ENCODE measurements around the gene IL22RA1. TPM values are rescaled to one million over a fixed set of nuclear protein-coding genes. Genes with fewer than 3 reads are reported as not detected.

Gene IL22RA1
- total and polyA plus RNA-seq, 9 of the 15 experiments (the other 6 are each of a cell fraction or from before 2014, with no cell fraction given): not detected

DNA sequence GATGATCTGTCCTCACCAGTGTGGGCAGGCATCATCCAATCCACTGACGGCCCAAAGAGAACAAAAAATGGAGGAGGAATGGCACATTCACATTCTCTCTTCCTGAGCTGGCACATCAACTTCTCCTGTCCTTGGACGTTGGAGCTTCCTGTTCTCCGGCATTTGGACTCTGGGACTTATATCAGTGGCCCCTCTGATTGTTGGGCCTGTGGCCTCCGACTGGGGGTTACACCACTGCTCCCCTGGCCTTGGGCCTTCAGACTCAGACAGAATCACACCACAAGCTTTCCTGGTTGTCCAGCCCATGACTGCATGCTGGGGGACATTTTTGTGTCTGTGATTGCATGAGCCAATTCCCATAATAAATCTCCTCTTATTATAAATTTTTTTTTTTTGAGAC, 24.1 kb upstream of the IL22RA1 start:
- peaks cover 7% of the 10 kb centered on the region; the same call in 1 of the 2 replicates for H4K20me1 ChIP-seq (replicated peaks; ENCODE audit: control insufficient read depth, insufficient read depth, low read length)
- no peaks in the 10 kb centered on the region for H3K79me2 ChIP-seq (ENCODE audit: control insufficient read depth, insufficient read depth, low read length)
- no peak for ATAC-seq
- no peak overlapping the region for H3K9ac ChIP-seq (ENCODE audit: insufficient read depth in 1 of 2, low read depth in 2 of 2, low read length in 2 of 2)
- CTCF ChIA-PET (ENCODE audit: low intra/inter-chr PET ratio): no interaction called here
- no TSS peak for BruUV-seq (replicated peaks)
- in situ Hi-C loops (cut with MboI) (no loop called here), intact Hi-C loops (cut with micrococcal nuclease) (no loop called here)
- POLR2A ChIA-PET: interaction anchor here (0.6 kb wide), 1 partner anchor 17 kb away, joined by 3 read pairs; no protein-coding TSS in a partner anchor
- H3K9me1 ChIP-seq (ENCODE audit: control insufficient read depth, insufficient read depth, low read length): no peaks in the 10 kb centered on the region
- no peak overlapping the region for H3K27ac ChIP-seq (ENCODE audit: extremely low read depth, low read depth, low read length)
- no peak for DNase-seq (ENCODE audit: extremely low read depth in 1 of 4, low spot score in 3 of 4)
- no peaks in the 10 kb centered on the region for H3K9me3 ChIP-seq (replicated peaks; ENCODE audit: control insufficient read depth, insufficient read depth, low read depth, low read length)
- no peak overlapping the region for H3K4me2 ChIP-seq (ENCODE audit: insufficient read depth, low read length)
- no peaks in the 10 kb centered on the region for H3K4me1 ChIP-seq (replicated peaks in 1 of 2; ENCODE audit: control insufficient read depth in 2 of 2, insufficient read depth in 2 of 2, low read length in 2 of 2)
- no peak overlapping the region for H3K4me3 ChIP-seq
- 2% methylated on average over 4 of the region's 4 CpGs for WGBS (ENCODE audit: insufficient coverage, low coverage, missing lambda C conversion rate)
- H3K27me3 ChIP-seq (ENCODE audit: control insufficient read depth in 2 of 2, insufficient read depth in 2 of 2, low read length in 2 of 2): peaks cover 42 to 69% of the 10 kb centered on the region in 2 experiments
- H2AFZ ChIP-seq (ENCODE audit: low read depth, low read length): no peak overlapping the region
- no peak for FAIRE-seq
- no peaks in the 10 kb centered on the region for H3K36me3 ChIP-seq (ENCODE audit: control insufficient read depth, insufficient read depth, low read length)
- TF ChIP-seq ZNF41 (CRISPR knock-in tag; conservative IDR thresholded peaks at IDR 0.05): no peak
- TF ChIP-seq RHOXF2B (CRISPR knock-in tag; conservative IDR thresholded peaks at IDR 0.05): no peak
- TF ChIP-seq TCF7L2 (IDR thresholded peaks at IDR 0.05; ENCODE audit: low read depth, low read length): no peak
- TF ChIP-seq ZNF583 (CRISPR knock-in tag; IDR thresholded peaks at IDR 0.05): no peak
- TF ChIP-seq, protein P1, sequence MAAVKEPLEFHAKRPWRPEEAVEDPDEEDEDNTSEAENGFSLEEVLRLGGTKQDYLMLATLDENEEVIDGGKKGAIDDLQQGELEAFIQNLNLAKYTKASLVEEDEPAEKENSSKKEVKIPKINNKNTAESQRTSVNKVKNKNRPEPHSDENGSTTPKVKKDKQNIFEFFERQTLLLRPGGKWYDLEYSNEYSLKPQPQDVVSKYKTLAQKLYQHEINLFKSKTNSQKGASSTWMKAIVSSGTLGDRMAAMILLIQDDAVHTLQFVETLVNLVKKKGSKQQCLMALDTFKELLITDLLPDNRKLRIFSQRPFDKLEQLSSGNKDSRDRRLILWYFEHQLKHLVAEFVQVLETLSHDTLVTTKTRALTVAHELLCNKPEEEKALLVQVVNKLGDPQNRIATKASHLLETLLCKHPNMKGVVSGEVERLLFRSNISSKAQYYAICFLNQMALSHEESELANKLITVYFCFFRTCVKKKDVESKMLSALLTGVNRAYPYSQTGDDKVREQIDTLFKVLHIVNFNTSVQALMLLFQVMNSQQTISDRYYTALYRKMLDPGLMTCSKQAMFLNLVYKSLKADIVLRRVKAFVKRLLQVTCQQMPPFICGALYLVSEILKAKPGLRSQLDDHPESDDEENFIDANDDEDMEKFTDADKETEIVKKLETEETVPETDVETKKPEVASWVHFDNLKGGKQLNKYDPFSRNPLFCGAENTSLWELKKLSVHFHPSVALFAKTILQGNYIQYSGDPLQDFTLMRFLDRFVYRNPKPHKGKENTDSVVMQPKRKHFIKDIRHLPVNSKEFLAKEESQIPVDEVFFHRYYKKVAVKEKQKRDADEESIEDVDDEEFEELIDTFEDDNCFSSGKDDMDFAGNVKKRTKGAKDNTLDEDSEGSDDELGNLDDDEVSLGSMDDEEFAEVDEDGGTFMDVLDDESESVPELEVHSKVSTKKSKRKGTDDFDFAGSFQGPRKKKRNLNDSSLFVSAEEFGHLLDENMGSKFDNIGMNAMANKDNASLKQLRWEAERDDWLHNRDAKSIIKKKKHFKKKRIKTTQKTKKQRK (IDR thresholded peaks at IDR 0.05; ENCODE audit: borderline replicate concordance, low read depth, low read length): no peak
- no peak for TF ChIP-seq SAP30 (IDR thresholded peaks at IDR 0.05; ENCODE audit: borderline replicate concordance, insufficient read depth, low read depth, low read length, poor library complexity, severe bottlenecking)
- no peak for TF ChIP-seq FOXA3 (CRISPR knock-in tag; conservative IDR thresholded peaks at IDR 0.05 in 1 of 2, IDR thresholded peaks at IDR 0.05 in 1 of 2)
- TF ChIP-seq ZNF3 (CRISPR knock-in tag; IDR thresholded peaks at IDR 0.05): no peak
- no peak for TF ChIP-seq NFRKB (IDR thresholded peaks at IDR 0.05; ENCODE audit: low read depth)
- TF ChIP-seq NFXL1 (CRISPR knock-in tag; IDR thresholded peaks at IDR 0.05): no peak
- TF ChIP-seq KLF6 (CRISPR knock-in tag; IDR thresholded peaks at IDR 0.05; ENCODE audit: borderline replicate concordance): no peak
- TF ChIP-seq SNRNP70 (optimal IDR thresholded peaks at IDR 0.05; ENCODE audit: low read depth, low read length): no peak
- TF ChIP-seq ZNF316 (IDR thresholded peaks at IDR 0.05): no peak
- TF ChIP-seq PATZ1 (CRISPR knock-in tag; IDR thresholded peaks at IDR 0.05; ENCODE audit: borderline replicate concordance): no peak
- no peak for TF ChIP-seq ZNF785 (CRISPR knock-in tag; IDR thresholded peaks at IDR 0.05)
- TF ChIP-seq, protein P2, sequence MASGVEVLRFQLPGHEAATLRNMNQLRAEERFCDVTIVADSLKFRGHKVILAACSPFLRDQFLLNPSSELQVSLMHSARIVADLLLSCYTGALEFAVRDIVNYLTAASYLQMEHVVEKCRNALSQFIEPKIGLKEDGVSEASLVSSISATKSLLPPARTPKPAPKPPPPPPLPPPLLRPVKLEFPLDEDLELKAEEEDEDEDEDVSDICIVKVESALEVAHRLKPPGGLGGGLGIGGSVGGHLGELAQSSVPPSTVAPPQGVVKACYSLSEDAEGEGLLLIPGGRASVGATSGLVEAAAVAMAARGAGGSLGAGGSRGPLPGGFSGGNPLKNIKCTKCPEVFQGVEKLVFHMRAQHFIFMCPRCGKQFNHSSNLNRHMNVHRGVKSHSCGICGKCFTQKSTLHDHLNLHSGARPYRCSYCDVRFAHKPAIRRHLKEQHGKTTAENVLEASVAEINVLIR (CRISPR knock-in tag; IDR thresholded peaks at IDR 0.05): no peak
- TF ChIP-seq ZNF253 (CRISPR knock-in tag; conservative IDR thresholded peaks at IDR 0.05): no peak

Measured in K562 (cell line).